ENCODE data around the gene AMACR.

Gene AMACR

DNA sequence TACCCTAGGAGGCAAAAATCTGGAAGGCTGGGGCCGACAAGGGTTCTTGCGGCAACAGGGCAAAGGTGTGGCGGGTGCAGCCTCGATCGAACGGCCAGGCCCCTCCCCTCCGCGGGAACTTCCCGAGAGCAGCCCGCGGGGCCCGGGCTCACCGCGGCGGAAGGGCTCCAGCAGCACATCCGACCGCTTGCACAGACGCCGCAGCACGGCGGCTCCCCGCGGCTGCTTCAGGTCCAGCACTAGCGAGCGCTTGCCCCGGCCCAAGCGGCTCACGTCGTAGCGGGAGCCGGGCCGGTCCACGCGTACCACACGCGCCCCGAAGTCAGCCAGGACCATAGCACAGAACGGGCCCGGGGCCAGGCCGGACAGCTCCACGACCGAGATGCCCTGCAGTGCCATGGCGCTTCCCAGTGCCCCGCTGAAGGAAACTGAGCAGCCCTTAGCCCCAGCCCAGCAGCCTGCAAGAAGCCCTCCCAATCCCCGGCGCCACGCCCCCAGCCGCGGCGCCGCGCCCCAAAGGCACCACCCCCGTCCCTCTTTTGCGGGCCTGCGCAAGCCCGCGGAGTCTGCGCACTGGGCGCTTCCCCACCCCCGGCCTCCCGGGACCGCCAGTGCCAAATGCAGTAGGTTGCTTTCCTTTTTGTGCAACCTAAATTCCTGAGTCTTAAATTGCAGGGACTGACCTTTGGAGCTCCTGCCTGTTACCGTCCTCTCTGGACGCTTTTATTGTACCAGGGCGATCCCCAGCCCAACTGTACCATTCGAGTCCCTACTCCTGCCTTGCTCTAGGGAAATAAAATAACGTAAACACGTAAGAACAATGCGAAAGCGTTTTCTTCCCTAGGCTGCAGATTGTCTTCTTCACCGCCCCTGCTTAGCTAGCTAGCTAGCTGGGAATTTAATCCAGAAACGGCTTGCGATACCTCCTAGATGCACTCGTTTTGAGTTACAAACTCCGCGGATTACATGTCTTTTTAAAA, at the start of gene AMACR:
Gene AMACR (minus strand): TSS at position 430 of the 980 bp plus-strand sequence. CDS start 31 bp downstream, at position 399.
- Mint-ChIP-seq H3K4me3 (peak within 1 kb of the TSS; percentile 73), H3K27me3 (peaks cover 6% of the 10 kb centered on the region), H3K9me3 (no peaks in the 10 kb centered on the region), H3K4me1 (peaks cover 24% of the 10 kb centered on the region), H3K36me3 (peaks cover 10% of the 10 kb centered on the region), H3K27ac (peak within 1 kb of the TSS; percentile 96)
- CTCF ChIA-PET = interaction anchor here (1.0 to 1.3 kb wide), 2 partner anchors 10 to 12 kb away, joined by 3 to 4 read pairs; no protein-coding TSS in a partner anchor
- peak; percentile 88 for DNase-seq

GRCh38 chr5:34057569-34057968, 49.7 kb upstream of the AMACR start:
- CTCF ChIA-PET = no interaction called here
- Mint-ChIP-seq H3K4me3 (no peak overlapping the region), H3K9me3 (peaks cover 3% of the 10 kb centered on the region), H3K27ac (no peak overlapping the region), H3K27me3 (no peaks in the 10 kb centered on the region), H3K36me3 (peaks cover 8% of the 10 kb centered on the region), H3K4me1 (no peaks in the 10 kb centered on the region)
- DNase-seq = no peak

- Mint-ChIP-seq H3K4me3 (no peak overlapping the region), H3K4me1 (no peaks in the 10 kb centered on the region), H3K9me3 (peaks cover 3% of the 10 kb centered on the region), H3K27me3 (no peaks in the 10 kb centered on the region), H3K27ac (no peak overlapping the region), H3K36me3 (peaks cover 4% of the 10 kb centered on the region)
- DNase-seq = no peak
- CTCF ChIA-PET = no interaction called here
These were observed 49.3 kb upstream of the AMACR start for GRCh38 chr5:34057118-34057517.

GRCh38 chr5:34055667-34056066, 47.8 kb upstream of the AMACR start:
- Mint-ChIP-seq H3K4me3 (no peak overlapping the region), H3K27ac (no peak overlapping the region), H3K36me3 (peaks cover 4% of the 10 kb centered on the region), H3K9me3 (peaks cover 1% of the 10 kb centered on the region), H3K27me3 (no peaks in the 10 kb centered on the region), H3K4me1 (no peaks in the 10 kb centered on the region)
- DNase-seq = no peak
- CTCF ChIA-PET = no interaction called here

GRCh38 chr5:34054400-34054729, 46.5 kb upstream of the AMACR start:
- DNase-seq = no peak
- peaks cover 5% of the 10 kb centered on the region for H3K36me3 Mint-ChIP-seq
- no peaks in the 10 kb centered on the region for H3K4me1 Mint-ChIP-seq
- no peak overlapping the region for H3K4me3 Mint-ChIP-seq
- H3K9me3 Mint-ChIP-seq = no peaks in the 10 kb centered on the region
- H3K27ac Mint-ChIP-seq = no peak overlapping the region
- no peaks in the 10 kb centered on the region for H3K27me3 Mint-ChIP-seq
- CTCF ChIA-PET = no interaction called here

DNA sequence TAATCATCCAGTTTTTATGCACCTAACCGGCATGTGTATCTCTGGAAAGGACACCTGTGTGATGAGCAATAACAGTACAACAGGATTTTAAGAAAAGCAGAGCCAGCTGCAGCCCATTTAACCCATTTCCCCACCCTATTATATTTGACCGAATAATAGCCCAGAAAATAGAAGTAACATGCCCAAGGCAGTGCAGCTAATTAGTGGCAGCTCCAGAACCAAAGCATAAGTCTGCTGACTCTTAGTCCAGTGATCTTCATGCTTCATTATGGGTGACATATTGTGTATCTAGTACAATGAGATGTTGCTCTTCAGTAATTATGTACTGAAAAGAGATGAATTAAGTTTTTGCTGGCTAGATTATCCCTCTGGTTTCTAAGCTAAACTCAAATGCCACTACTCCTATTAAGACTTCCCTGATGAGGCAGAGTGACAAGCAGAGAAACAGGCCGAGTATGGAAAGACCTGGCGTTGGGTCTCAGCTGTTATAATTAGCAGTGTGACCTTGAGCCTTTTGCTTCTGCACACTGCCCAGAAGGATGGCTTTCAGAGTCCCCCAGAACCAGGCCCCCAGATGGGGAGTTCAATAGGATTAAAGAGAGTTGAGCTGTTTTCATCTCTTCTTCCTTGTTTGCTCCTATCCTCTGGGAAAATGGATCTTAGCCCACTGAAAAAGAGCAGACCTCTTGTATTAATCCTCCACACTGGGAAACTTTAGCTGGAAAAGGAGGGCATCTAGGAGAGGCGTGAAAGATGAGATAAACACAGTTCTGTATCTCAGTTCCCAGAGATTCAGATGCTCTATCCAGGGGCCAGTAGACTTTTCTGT, 45.9 kb upstream of the AMACR start:
- H3K4me3 Mint-ChIP-seq = no peak overlapping the region
- H3K4me1 Mint-ChIP-seq = no peaks in the 10 kb centered on the region
- H3K27ac Mint-ChIP-seq = no peak overlapping the region
- no peaks in the 10 kb centered on the region for H3K27me3 Mint-ChIP-seq
- CTCF ChIA-PET = no interaction called here
- no peaks in the 10 kb centered on the region for H3K9me3 Mint-ChIP-seq
- peaks cover 5% of the 10 kb centered on the region for H3K36me3 Mint-ChIP-seq
- DNase-seq = no peak

GRCh38 chr5:34053133-34053532, 45.3 kb upstream of the AMACR start:
- no peak overlapping the region for H3K27ac Mint-ChIP-seq
- DNase-seq = no peak
- no peaks in the 10 kb centered on the region for H3K4me1 Mint-ChIP-seq
- H3K9me3 Mint-ChIP-seq = no peaks in the 10 kb centered on the region
- peaks cover 4% of the 10 kb centered on the region for H3K36me3 Mint-ChIP-seq
- no peak overlapping the region for H3K4me3 Mint-ChIP-seq
- H3K27me3 Mint-ChIP-seq = no peaks in the 10 kb centered on the region
- CTCF ChIA-PET = no interaction called here

GRCh38 chr5:34051374-34051980, 43.6 kb upstream of the AMACR start:
- H3K36me3 Mint-ChIP-seq = peaks cover 4% of the 10 kb centered on the region
- no peaks in the 10 kb centered on the region for H3K9me3 Mint-ChIP-seq
- H3K27me3 Mint-ChIP-seq = no peaks in the 10 kb centered on the region
- no peak overlapping the region for H3K4me3 Mint-ChIP-seq
- no peak for DNase-seq
- no peak overlapping the region for H3K27ac Mint-ChIP-seq
- no peaks in the 10 kb centered on the region for H3K4me1 Mint-ChIP-seq
- CTCF ChIA-PET = no interaction called here

DNA sequence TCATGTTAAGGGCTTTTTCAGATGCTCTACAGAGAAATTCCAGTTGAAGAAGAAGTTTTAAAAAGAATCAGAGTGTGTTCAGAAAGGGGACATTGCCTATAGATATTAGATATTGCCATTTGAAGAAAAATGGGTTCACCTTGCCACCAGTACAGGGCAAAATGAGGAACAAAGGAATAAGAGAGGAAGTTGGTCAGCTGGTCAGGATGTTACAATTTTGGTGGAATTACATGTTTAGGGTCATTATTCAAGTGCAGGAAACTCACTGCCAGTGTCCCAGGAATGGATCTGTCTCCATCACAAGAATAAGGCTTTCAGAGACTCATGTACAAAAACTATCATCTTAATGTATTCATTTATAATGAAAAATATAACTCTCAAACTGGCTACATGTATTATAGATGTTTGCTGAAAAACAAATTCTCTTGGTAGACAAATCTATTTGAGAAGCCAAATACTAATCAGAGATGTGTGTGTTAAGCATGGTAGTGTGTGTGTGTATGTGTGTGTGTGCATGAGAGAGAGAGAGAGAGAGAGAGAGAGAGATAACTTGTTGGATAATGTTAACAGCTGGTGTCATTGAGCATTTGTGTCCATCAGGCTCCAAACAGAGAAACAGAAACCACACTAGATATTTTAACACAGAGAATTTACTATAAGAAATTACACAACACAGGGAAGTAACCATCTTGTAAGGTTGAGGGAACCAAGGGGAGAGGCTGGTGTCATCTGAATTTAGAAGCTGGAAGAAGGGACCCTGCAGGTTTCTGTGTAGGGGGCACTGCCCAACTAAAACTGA, 40.1 kb upstream of the AMACR start:
- H3K27ac Mint-ChIP-seq = no peak overlapping the region
- H3K4me3 Mint-ChIP-seq = no peak overlapping the region
- no peaks in the 10 kb centered on the region for H3K4me1 Mint-ChIP-seq
- DNase-seq = no peak
- H3K27me3 Mint-ChIP-seq = no peaks in the 10 kb centered on the region
- CTCF ChIA-PET = no interaction called here
- peaks cover 4% of the 10 kb centered on the region for H3K36me3 Mint-ChIP-seq
- H3K9me3 Mint-ChIP-seq = no peaks in the 10 kb centered on the region

GRCh38 chr5:34047143-34047542, 39.3 kb upstream of the AMACR start:
- peaks cover 4% of the 10 kb centered on the region for H3K36me3 Mint-ChIP-seq
- no peaks in the 10 kb centered on the region for H3K27me3 Mint-ChIP-seq
- H3K27ac Mint-ChIP-seq = no peak overlapping the region
- no peak for DNase-seq
- no peak overlapping the region for H3K4me3 Mint-ChIP-seq
- no peaks in the 10 kb centered on the region for H3K4me1 Mint-ChIP-seq
- CTCF ChIA-PET = no interaction called here
- no peaks in the 10 kb centered on the region for H3K9me3 Mint-ChIP-seq

DNA sequence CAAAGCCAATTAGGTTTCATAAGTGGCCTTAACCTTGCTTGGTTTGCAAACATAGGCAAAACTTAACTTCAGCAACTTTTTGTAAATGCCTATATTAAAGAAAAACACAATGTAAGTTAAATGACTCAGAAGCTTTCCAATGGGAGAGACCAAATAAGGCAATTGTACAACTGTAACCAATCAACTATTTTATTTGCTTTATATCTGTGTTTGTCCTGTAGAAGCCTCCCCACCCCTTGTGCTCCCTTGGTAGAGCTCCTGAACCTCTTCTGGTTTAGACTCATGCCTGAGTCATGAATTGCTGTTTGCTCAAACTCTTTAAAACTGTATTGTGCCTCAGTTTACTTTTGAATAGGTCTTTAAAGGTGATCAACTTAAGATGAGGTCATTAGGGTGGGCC, 38.1 kb upstream of the AMACR start:
- DNase-seq = no peak
- Mint-ChIP-seq H3K36me3 (peaks cover 4% of the 10 kb centered on the region), H3K27ac (no peak overlapping the region), H3K4me3 (no peak overlapping the region), H3K27me3 (no peaks in the 10 kb centered on the region), H3K4me1 (no peaks in the 10 kb centered on the region), H3K9me3 (no peaks in the 10 kb centered on the region)
- CTCF ChIA-PET = no interaction called here

- no peak for DNase-seq
- Mint-ChIP-seq H3K4me1 (no peaks in the 10 kb centered on the region), H3K27ac (no peak overlapping the region), H3K27me3 (no peaks in the 10 kb centered on the region), H3K9me3 (no peaks in the 10 kb centered on the region), H3K4me3 (no peak overlapping the region), H3K36me3 (peaks cover 2% of the 10 kb centered on the region)
- CTCF ChIA-PET = no interaction called here
These were observed 37.2 kb upstream of the AMACR start for GRCh38 chr5:34045023-34045422.

DNA sequence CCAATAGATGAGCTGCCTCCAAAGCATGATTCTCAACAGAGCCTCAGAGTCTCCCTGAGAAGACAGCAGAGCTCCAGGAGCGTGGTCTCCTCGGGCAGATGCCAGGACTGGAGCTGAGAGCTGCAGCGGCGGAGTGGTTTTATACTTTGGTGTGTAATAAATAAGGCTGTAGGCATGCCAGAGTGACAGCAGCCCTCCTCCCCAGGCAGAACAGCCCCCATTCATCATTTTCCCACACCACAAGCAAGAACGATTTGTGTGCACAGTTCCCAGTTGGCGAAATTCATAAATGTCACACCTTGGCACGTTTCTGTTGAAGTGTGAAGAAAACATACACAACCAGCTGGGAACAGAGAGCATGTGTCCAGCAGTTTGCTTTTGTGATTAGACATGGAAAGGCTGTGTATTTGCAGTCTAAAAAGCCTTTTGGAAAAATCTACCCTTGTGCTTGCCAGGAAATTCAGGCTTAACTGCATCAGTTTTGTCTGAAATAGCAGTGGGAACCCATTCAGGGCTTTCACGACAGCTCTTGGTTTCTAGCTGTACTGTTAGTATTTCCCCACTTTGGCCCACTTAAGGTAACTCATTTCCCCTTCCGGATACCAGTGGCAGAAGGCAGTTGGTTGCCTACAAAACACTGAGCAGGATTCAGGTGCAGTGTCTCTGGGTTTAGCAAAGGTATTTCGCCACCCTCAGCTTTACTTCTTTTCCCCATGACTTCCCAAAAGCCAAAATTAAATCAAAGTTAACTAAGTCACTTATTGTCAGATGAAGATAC, 35.4 kb upstream of the AMACR start, which contains the start of gene C1QTNF3:
Gene C1QTNF3 (minus strand): TSS at position 115 of the 778 bp plus-strand sequence. CDS start 88 bp downstream, at position 27.
- Mint-ChIP-seq H3K4me1 (no peaks in the 10 kb centered on the region), H3K9me3 (no peaks in the 10 kb centered on the region), H3K4me3 (no peak within 1 kb of the TSS), H3K27ac (no peak within 1 kb of the TSS), H3K27me3 (no peaks in the 10 kb centered on the region), H3K36me3 (peaks cover 2% of the 10 kb centered on the region)
- CTCF ChIA-PET = no interaction called here
- no peak for DNase-seq

All from activated naive CD4-positive, alpha-beta T cell treated with anti-CD3 and anti-CD28 coated beads, Interleukin-2, amount 10 ng/mL, durations not matched to agents 7 days and 5 days (primary cell).